Ishikawa (cell line): ENCODE data around the gene FAM162A.
A peak's percentile ranks its signal among the peaks of the same experiment; 100 is the strongest.

Experiments used
- CEBPB ChIP-seq: IDR thresholded peaks from 2 replicates; pipeline ENCODE4 v1.6.1; 2012
- CREB1 ChIP-seq: IDR thresholded peaks from 2 replicates; pipeline ENCODE4 v1.6.1; 2012; ENCODE audit warnings: low read depth
- EP300 ChIP-seq: IDR thresholded peaks from 2 replicates; pipeline ENCODE4 v1.6.1; 2012; ENCODE audit warnings: borderline replicate concordance
- NFIC ChIP-seq: IDR thresholded peaks from 2 replicates; pipeline ENCODE4 v1.6.1; 2012
- TF ChIP-seq, protein P1 (sequence below): IDR thresholded peaks from 2 replicates; pipeline ENCODE4 v1.6.1; 2012
- TF ChIP-seq, protein P2 (sequence below): IDR thresholded peaks from 2 replicates; pipeline ENCODE4 v1.6.1; 2012

DNA sequence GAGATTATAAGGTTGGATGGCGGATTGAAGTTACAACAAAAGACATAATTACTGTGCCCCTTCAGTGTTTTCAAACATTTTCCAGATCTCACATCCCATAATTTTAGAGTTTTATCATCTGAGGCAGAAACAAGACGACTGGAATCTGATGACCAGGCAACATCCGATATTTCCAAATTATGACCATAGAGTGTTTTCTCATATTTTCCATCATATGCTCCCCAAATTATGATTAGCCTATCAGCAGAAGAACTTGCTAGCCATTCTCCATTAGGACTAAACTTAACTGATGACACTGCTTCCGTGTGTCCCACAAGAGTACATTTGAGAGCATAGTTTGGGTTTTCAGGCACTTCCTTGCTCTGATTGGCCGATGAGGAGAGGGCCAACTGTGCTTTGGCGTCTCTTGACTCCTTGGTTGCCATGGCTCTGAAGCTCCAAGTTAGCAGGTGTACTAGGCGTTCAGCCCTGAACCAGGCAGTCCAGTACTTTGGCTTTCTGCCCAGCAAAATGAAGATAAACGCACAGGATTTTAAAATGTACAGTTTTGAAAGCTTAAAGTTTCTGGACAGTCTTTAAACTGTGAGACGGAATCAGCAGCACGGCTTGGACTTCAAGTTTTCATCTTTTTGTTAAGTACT, 31.2 kb downstream of the FAM162A start:
- TF ChIP-seq, protein P1, sequence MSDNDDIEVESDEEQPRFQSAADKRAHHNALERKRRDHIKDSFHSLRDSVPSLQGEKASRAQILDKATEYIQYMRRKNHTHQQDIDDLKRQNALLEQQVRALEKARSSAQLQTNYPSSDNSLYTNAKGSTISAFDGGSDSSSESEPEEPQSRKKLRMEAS, result no peak
- TF ChIP-seq CEBPB (no peak), EP300 (no peak), CREB1 (no peak), NFIC (0 out of 2 replicates have a peak, but pooled peaks have one; percentile 7)
- TF ChIP-seq, protein P2, sequence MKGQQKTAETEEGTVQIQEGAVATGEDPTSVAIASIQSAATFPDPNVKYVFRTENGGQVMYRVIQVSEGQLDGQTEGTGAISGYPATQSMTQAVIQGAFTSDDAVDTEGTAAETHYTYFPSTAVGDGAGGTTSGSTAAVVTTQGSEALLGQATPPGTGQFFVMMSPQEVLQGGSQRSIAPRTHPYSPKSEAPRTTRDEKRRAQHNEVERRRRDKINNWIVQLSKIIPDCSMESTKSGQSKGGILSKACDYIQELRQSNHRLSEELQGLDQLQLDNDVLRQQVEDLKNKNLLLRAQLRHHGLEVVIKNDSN, result no peak
